Activated CD4-positive, CD25-positive, alpha-beta regulatory T cell (primary cell): Measurements from ENCODE around the gene B4GALT1.
A peak's percentile ranks its signal among the peaks of the same experiment; 100 is the strongest.
"Not testable (repeated sequence)": the region's sequence is repeated elsewhere in the genome, so short reads cannot be mapped to it uniquely, and the experiment has no call there.

Experiments used
- DNase-seq, 4 experiments: peaks; one replicate each; lab custom pipeline; 2025; lab: John Stamatoyannopoulos, UW

Gene B4GALT1

GRCh38 chr9:33161589-33162132 is 5.5 kb downstream of the B4GALT1 start:
- no peak for DNase-seq

GRCh38 chr9:33161011-33161588 is 6.0 kb downstream of the B4GALT1 start:
- DNase-seq = no peak

DNA sequence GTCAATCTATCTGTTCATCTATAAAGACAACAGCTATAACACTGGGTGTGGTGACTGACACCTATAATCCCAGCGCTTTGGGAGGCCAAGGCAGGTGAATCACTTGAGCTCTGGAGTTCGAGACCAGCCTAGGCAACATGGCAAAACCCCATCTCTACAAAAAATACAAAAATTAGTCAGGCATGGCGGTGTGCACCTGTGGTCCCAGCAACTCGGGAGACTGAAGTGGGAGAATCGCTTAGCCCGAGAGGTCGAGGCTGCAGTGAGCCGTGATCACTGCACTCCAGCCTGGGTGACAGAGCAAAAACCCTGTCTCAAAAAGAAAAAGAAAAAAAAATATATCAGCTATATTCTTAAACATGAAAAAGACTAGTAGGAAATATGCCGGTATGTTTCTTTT is 6.7 kb downstream of the B4GALT1 start:
- not testable (repeated sequence) for DNase-seq

GRCh38 chr9:33159777-33160127 is 7.4 kb downstream of the B4GALT1 start:
- peak in 1 of 4 experiments; percentile 27 for DNase-seq

DNA sequence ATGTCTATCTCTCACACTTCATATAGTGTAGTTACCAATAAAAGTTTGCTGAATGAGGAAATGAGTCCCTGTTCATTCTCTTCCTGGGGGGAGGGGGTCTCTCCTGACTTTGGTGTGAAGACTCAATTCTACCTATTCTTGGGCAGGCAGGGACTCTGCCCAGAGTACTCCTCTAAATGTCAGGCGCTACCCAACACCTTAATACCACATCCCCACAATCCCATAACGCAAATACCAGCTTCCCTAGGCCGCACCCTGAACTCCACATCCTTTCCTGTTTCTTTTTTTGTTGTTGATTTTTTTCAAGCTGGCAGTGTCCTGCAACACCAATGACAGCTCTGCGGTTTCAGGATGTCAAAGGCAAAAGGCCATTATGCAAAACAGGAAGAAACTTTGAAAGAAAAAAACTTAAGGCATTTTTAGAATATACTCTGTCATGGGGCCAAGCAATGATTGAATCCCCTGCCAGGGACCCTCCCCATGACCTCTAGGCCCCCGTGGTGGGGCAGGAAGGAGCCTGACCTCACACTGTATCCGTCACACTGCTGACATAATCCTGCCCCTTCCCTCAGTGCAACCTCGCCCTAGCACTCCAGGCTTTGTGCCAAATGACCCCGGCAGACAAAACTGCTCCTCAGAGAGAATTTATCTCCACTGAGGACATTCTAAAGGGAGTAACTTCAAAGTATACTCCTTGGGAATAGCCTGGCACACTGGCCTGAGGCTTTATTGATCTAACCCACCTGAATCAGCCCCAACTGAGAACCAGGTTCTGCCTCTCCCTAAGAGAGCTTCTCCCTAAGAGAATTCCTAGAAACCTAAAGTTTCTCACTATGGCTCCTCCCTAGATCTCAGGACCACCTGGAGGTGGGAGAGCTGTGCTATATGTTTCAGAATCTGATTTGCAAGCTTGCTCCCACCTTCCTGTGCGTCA is 8.0 kb downstream of the B4GALT1 start:
- no peak for DNase-seq

- DNase-seq = no peak
Measured at GRCh38 chr9:33157960-33158842, 8.9 kb downstream of the B4GALT1 start.

DNA sequence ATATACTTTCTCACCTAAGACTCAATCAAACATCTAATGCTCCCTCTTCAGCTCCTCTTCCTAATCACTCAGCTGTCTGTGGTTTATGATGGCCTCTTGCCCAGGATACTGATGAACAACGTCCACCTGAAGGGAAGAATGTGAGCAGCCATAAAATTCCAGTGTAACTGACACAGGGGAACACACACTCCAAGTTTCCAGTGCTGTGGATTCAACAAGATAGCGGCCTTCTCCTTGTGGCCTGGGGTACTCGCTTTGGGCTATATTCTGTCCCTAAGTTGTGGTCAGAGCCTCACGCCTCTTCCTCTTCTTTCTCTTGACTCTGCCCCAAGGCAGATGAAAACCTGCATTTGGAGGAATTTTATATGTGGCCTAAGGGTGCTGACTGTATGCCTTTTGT is 11.7 kb downstream of the B4GALT1 start:
- DNase-seq = no peak

- no peak for DNase-seq
Measured at GRCh38 chr9:33154371-33154770, 12.8 kb downstream of the B4GALT1 start.

DNA sequence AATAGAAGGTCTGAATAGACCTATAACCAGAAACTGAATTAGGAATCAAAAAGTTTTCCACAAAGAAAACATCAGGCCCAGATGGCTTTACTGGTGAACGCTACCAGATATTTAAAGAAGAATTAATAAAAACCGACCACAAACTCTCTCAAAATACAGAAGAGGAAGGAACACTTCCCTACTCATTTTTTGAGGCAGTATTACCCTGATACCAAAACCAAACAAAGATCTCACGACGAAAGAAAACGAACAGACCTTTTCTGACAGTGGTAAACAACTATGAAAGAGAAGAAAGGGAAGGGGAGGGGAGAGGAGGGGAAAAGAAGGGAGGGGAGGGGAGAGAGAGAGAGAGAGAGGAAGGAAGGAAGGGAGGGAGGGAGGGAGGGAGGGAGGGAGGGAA is 13.5 kb downstream of the B4GALT1 start:
- DNase-seq = no peak

GRCh38 chr9:33153001-33153400 is 14.1 kb downstream of the B4GALT1 start:
- DNase-seq = no peak

GRCh38 chr9:33151601-33152000 is 15.5 kb downstream of the B4GALT1 start:
- no peak for DNase-seq

DNA sequence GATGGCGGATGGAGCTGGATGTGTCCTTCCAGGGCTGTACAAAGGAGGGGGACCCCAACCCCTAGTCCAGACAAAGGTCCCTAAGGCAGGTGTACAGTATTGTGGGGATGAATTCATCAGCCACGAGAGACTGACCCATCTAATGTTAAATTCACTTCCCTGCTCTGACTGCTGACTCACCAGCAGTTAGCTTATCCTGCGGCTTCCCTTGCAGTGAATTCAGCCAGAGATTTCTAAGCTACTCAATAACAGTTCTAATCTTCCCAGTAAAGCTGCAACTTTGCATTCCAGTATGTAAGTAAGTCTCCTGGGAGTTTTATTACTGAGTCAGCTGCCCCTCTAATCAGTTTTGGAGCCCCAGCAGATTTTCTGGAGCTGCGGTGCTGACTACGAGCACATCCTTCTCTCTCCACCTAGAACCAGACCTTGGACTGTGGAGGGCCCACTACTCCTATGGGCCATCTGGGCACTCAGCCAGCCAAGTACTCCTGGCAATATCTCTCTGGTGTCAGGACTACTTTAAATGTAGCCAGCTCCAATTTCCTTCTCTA is 16.1 kb downstream of the B4GALT1 start:
- no peak for DNase-seq

GRCh38 chr9:33148367-33149014 is 18.6 kb downstream of the B4GALT1 start:
- no peak for DNase-seq

GRCh38 chr9:33147416-33148169 is 19.5 kb downstream of the B4GALT1 start:
- no peak for DNase-seq

GRCh38 chr9:33146298-33146697 is 20.8 kb downstream of the B4GALT1 start:
- DNase-seq = no peak

GRCh38 chr9:33144551-33144950 is 22.6 kb downstream of the B4GALT1 start:
- DNase-seq = no peak

- DNase-seq = no peak
Measured at GRCh38 chr9:33143241-33143661, 23.9 kb downstream of the B4GALT1 start.

- DNase-seq = no peak
Measured at GRCh38 chr9:33142535-33142934, 24.6 kb downstream of the B4GALT1 start.

- DNase-seq = no peak
Measured at GRCh38 chr9:33140401-33141360, 26.5 kb downstream of the B4GALT1 start.
